ENCODE results near the gene FN1.

FN1 gene

DNA sequence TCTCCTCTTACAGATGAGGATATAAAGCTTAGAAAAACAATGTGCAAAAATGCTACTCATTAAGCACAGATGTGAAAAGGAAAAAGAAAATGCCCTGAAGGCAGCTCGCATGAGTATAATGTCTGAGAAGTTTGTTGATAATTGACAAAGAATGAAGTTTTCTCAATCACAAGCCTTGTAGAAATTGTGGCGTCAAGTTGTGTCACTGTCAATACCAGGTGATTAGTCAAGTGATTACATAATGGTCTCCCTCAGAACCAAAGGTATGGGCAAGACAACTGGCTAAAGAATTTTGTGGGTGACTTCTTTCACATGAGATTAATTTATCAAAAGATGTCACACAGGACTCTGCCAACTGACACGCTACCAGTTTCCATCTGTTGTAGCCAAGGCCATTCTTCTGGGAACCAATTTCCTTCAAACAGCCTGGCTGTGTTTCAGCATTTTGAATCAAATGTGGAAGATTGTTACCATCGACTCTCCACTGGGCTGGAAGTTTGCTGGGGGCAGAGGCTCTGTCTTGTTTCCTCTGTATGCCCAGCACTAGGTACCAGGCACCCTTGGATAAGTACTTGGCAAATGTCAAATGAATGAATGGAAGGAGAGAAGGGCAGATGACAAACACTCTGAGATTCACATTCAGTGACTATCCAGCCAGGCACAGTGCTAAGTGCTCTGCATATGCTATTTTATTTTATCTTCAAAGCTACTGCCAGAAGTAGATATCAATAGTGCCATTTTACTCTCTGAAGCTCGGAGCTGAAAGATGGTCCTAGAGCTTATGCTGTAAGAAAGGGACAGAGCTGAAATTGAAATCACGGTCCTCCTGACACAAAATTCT is 5.9 kb upstream of the FN1 start:
- DNase-seq (ENCODE audit: low read depth, low spot score), result no peak

DNA sequence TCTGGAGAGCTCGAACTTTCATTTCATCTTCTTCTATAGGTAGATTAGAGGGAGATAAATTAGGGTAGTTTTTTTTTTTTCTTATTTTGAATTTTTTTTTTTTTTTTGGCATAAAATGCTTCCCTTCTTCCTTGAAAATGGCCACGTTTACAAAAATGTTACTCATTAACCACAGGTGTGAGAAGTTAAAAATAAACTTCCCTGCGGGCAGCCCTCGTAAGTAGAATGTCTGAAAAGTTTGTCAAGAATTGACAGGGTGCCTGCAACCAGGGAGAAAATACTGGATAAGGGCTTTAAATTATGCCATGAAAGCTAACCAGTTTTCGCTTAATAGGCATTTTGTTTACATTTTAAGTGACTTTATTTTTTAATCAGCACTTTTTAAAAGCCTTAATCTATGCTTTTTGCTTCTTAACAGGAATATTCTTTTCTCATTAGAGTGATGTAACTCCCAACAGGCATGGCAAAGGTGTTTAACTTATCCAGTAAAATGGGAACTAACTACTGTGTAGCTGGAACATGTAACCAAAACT is 4.2 kb upstream of the FN1 start:
- no peak for DNase-seq (ENCODE audit: low read depth, low spot score)

DNA sequence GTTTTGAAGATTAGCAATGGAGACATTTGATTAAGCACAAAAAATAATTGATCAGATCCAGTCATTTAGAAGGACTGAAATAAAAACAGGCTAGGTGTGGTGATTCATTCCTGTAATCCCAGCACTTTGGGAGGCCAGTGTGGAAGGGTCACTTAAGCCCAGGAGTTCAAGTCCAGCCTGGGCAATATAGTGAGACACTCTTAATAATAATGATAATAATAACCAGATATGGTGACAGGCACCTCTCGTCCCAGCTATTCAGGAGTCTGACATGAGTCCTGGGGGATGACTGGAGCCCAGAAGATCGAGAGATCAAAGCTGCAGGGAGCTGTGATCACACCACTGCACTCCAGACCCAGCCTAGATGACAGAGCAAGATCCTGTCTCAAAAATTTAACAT is 3.5 kb upstream of the FN1 start:
- no peak for DNase-seq (ENCODE audit: low read depth, low spot score)

DNA sequence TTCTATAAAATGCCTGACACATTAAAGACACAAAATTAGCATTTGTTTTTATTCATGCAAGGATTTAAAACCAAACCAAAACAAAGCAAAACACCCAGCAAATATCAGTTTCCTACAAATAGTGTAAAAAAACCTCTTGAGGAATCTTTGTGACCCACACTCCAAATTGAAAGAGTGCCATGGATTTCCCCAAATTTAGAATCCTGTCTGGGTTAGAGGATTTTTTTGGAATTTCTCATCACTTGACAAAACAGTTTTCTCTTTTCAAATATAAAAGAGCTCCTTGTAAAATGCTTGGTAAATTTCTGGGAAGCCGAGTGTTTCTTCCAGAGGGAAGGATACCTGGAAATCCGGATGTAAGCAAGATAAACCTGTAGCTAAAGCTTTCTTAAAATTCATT is 1.7 kb upstream of the FN1 start:
- DNase-seq (ENCODE audit: low read depth, low spot score), result no peak

DNA sequence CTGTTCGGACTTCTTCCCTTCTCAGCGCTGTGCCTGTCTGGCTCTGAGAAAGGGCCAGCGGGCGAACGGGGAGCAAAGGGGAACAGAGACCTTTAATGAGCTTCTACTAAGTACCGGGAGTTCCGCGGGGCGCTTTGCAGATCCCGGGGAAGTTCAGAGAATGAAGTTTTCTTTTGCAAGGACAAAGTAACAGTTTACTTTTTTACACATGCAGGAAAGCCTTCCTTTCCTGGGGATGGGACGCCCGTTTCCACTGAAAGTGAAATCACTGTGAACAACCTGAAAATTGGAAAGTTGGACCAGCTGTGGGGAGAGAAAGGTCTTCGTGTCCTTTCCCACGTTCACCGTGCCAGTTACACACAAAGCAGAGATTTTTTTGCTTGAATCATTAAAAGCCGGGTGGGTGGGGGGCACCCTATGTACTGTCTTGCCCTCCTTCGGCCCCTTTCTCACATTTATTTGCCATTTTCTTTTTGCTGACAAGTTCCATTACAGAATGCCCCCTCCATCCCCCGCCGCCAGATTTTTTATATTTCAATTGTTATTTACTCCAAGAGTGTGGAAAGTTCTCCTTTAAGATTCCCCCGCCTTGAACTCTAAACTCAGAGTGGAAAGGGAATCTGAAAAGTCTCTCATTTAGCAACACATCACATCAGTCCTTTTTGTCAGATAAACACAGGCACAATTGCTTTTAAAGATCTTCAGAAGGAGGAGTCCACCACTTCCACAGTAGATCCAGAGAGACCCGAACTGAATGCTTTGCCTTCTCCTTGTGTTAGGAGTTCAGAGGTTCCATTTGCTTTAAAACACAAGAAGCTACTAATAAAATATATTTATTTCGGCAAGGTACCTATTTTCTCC is 1.1 kb upstream of the FN1 start:
- no peak for DNase-seq (ENCODE audit: low read depth, low spot score)

DNA sequence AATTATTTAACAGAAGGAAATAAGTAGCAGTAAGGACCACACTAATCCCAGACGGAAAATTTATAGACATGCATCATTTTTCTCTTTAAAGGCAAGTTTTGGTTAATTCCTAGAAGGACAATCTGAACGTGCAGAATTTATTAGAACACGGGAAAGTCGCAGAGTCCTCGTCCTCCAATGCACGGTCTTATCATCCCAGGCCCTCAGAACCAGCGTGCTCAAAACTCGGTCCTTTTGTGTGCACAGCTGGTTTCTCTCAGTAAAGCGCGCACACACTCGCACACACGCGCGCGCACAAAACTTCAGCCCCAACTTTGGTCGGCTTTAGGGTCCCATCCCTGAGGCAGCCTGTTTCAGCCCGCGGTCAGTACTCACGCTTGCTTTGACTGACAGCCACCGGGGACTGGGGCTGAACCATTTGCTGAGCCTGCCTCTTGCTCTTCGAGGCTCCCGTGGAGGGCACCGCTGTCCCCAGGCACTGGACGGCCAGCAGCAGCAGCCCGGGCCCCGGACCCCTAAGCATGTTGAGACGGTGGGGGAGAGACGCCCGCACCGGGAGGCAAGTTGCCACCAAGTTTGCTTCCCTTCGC is 493 bp downstream of the FN1 start:
- no peak for DNase-seq (ENCODE audit: low read depth, low spot score)

DNA sequence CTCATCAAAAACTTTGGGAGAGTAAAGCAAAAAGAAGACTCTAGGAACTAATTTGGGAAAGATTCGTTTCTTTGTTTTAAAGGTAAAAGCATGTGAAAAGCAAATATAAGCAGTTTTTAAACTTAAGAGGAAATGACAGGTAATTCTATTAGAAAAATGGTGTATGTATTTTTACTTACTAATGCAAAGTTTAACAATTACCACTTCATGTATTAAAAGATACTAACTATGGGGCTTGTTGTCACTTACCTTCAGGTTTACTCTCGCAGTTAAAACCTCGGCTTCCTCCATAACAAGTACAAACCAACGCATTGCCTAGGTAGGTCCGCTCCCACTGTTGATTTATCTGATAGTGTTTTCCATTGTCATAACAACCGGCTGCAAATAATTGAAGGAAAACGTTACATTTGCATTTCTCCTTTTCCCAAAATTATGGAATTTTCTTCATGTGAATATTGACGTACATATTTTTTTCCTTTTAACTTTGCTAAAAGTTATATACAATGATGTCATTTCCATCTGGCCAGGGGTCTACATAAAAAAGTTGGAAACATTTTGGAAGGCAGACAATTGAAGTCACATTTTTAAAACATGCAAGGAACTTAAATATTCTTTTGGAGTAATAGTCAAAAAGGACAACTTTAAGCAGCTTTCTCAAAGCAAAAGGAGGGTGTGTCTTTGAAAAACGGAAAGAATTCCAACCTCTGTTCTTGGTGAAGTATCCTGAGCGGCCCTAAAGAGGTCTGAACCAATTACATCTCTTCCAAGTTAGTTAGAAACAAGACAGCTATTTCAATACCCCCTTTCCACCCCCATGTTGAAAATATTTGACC is 1.2 kb downstream of the FN1 start:
- DNase-seq (ENCODE audit: low read depth, low spot score), result no peak

DNA sequence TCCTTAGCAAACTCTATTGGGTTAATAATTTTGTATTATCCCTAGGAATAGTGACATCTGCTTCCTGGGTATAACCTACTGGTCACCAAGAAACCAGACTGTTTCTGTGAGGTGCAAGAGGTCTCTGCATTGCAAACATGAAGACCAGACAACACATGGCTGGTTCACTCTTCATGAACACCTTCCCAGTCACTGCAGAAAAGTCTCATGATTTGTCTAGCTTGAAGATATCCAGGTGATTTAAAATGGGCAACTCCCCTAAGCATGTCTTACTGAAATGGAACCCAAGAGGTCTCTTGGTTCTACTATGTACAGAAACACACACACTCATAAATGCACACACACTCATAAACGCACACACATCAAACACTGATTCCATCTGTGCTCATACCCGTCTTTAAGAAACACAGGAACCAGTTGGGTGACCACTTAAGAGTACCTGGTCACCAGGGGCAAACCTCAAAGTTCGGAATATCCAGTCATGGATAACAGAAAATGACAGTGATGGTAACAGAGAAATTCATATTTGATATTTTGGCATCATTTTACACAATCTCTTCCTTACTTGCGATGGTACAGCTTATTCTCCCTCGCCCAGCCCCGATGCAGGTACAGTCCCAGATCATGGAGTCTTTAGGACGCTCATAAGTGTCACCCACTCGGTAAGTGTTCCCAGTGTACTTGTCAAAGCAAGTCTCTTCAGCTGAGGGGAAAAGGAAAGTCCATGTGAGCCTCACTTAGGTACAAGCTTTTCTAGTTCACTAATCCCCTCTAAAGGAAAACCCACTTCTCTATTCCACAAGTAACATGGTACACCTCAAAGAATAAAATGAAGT is 2.9 kb downstream of the FN1 start:
- DNase-seq (ENCODE audit: low read depth, low spot score), result no peak

DNA sequence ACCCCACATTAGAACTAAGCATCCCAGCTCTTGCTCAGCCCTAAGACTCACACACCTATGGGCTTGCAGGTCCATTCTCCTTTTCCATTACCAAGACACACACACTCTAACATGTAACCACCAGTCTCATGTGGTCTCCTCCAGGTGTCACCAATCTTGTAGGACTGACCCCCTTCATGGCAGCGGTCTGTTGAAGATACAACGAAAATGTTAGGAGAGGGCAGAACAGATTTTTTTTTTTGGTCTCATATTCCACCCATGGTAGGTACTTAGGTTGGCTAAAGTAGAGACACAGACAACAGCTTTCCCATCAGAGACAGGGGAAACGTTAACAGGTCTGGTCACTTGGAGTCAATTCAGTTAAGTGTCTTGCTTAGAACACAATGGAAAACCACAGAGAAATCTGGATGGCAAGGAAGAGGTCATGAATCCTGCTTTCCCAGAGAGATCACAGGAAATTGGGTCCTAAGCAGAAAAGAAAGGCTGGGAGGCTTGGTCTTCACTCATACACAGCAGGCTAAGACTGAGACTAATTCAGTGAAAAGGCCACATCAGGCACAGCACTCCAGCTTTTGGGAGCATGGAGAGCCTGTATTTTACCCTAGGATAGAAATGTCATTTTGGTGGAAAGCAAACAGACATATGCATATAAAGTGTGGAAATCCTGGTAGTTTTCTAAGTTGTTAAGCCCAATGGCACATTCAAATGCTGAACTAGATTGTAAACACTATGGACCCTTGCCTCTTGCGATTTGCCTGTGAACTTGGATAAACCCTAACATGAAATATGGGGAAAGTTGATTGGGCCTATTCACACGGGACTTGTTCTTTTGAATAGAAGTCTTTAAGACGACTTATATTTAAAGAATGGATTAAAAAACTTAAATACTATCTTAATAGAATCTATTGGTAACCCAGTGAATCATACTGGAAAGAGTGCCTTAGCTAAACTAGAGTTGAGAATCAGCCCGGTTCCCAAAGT is 3.8 kb downstream of the FN1 start:
- no peak for DNase-seq (ENCODE audit: low read depth, low spot score)

DNA sequence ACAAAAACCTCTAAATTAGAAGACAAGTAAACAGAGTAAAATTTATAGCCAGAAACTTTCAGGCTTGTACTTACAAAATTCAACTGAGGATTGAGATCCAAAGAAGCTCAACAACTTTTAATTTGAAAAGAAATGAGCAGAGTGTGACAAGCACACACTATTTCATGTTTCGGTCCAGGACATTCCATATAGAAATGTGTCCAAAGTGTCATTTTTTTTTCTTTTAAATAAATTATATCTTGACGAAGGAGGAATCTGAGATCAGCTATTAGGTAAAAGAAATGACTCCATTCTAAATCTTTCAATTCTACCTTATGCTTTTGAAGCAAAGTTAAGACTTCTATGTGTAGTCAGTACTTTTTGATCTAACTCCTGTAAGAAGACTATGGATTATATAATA is 4.6 kb downstream of the FN1 start:
- no peak for DNase-seq (ENCODE audit: low read depth, low spot score)

DNA sequence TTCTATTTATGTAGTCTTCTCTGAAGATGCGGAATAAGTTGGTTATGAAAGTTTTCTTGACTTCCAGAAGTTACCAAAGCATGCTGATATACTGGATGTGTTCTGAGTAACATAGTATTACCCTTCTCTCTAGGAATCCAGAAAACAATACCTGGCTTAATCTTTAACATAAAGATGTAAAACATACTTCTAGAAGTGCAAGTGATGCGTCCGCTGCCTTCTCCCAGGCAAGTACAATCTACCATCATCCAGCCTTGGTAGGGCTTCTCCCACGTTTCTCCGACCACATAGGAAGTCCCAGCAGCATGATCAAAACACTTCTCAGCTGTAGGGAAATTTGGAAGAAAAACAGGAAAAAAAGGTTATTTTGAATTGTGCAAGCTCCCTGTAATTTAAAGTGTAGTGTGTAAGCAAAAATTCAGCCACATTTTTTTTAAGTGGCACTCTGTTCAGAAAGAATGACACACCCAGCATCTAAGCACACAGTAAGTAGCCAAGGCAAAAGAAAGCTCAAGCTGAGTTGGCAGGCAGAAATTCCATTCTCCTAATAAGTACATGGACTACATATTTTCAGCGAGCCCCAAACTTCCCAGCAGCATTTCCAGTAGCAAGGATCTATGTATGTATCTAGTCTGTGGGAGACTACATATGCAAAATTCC is 5.2 kb downstream of the FN1 start:
- no peak for DNase-seq (ENCODE audit: low read depth, low spot score)

DNA sequence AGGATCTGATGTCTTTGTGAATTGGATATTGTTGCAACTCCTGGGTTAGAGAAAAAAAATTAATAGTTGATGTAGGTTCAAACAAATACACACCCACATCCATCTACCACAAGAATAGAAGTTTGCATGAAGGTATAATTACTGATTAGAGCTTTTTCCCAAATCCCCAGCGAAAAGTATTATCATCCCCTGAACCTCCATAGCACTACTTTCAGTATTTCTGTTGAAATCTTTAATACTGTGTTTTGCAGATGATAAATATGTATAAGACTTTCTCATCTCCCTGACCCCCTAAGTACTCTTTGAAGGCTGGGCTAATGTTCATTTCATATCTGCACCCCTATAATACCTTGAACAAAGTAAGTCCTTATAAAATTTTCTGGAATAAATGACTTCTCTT is 6.4 kb downstream of the FN1 start:
- DNase-seq (ENCODE audit: low read depth, low spot score), result no peak

DNA sequence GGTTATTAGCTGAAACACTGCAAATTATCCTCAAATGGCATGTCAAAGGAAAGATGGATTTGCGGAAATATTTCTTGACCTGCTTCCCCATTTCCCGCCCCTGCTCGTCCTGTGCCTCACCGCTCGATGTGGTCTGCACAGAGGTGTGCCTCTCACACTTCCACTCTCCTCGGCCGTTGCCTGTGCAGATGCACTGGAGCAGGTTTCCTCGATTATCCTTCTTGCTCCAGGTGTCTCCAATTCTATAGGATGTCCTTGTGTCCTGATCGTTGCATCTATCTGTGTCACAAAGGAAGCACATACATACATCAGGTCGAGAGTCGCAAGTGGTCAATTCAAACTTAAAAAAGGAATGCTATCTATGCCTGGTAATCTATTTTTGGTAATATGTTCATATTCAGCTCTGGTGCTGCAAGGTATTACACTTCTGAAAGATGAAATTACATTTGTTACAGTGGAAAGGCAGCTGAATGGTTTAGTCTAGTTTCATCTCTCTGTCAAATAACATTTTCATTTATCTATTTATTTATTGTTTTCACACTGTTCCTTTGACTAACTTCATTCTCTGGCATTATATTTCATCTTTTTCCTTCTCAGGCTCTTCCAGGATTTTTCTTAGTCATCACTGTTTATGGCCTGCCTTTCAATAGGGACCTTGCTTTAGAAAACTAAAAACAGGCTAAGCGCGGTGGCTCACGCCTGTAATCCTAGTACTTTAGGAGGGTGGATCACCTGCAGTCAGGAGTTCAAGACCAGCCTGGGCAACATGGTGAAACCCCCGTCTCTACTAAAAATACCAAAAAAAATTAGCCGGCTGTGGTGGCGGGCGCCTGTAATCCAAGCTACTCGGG is 7.6 kb downstream of the FN1 start:
- no peak for DNase-seq (ENCODE audit: low read depth, low spot score)

DNA sequence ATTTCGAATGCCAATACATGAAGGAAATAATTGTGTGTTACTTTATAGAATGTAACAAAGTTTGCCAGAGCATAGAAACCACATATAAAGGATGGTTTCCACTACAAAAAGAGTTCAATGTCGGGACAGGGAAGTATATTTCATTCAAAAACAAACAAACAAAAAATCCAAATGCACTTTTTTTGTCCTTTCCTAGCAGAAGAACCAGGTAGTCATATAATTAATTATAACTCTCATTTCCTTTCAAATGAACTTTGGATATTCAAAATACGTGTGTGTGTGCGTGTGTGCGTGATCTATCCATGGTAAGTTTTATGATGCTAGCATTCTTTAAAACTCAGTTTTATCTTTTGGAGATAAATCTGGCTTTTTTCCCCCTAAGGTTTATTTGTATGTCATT is 8.3 kb downstream of the FN1 start:
- DNase-seq (ENCODE audit: low read depth, low spot score), result no peak

DNA sequence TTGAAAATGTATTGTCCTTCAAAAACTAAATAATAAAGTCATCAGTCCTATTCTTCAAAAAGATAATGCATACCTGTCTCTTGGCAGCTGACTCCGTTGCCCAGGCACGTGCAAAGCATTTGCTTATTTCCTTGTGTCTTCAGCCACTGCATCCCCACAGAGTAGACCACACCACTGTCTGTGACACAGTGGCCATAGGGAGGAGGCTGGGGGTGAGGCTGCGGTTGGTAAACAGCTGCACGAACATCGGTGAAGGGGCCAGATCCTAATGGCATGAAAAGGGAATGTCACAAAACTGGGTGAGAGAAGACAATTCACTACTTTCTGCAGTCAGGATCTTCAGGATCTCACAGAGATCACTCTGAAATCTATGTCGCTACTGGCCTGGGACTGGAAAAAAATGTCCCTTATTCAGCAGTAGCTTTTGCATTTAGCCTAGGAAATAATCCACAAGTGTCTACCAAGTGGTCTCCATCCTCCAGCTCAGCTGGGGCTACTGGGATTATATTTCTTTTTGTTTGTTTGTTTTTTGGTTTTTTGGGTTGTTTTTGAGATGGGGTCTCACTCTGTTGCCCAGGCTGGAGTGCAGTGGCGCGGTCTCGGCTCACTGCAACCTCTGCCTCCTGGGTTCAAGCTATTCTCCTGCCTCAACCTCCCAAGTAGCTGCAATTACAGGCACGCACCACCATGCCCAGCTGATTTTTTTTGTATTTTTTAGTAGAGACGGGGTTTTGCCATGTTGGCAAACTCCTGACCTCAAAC is 10.7 kb downstream of the FN1 start:
- DNase-seq (ENCODE audit: low read depth, low spot score), result no peak

DNA sequence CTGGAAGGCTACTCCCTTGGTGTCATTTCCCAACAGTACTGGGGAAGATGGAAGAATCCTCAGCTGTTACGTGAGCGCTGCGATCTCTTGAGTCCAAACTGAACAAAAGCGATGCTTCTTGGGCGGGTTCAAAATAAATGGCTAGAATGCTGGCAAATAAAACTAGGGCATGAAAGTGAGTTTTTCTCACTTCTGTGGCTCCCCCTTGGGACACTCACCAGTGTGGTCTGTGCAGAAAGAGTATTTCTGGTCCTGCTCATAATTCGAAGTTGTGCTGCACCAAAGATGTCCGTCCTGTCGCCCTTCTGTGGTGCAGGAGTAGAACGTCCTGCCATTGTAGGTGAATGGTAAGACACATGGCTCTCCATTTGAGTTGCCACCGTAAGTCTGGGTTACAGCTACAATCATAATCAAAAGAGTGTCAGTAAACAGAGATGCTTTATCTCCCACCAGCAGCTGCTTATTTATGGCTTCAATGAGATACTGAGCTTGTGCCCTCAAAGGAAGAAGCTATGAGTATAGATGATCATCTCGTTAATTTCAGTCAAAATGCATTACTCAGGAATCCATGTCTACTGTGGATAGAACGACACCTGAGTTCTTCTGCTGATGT is 11.8 kb downstream of the FN1 start:
- DNase-seq (ENCODE audit: low read depth, low spot score), result no peak

DNA sequence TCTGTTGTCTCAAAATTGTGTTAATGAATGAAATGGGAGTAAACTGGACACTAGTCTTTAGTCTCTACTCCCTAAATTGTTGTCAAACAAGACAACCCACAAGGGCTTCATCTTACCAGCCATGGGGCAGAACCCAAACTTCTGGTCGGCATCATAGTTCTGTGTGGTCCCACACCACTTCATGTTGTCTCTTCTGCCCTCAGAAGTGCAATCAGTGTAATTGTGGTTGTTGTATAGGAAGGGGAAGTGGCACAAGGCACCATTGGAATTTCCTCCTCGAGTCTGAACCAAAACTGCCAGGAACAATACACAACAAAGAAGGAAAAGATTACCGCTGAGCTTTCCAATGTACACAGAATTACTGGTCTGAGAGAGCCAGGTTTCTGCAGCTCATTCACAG is 12.6 kb downstream of the FN1 start:
- DNase-seq (ENCODE audit: low read depth, low spot score), result no peak
